ENCODE data around the gene RPS13.

DNA sequence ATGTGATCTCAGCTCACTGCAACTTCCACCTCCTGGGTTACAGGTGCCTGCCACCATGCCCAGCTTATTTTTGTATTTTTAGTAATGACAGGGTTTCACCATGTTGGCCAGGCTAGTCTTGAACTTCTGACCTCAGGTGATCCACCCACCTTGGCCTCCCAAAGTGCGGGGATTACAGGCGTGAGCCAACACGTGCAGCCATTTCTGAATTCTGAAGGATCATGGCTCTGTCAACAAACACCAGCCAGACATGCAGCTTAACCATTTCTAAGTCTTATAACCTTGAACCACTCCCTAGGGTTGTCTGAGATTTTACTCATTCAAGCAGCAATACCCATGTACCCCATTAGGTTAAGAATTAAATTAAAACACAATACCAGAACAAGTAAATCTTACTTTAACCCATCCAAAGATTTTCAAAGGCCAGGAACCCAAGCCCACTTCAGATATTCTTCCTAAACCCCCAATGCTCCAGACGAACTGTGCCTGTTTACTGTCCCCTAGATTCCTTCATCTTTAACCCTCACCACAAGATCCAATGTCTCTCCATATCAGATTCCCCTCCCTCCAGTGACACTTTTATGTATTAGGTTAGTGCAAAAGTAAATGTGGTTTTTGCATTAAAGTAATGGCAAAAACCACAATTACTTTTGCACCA lies 4.0 kb downstream of the RPS13 start:
- TF ChIP-seq POLR2A (IDR thresholded peaks at IDR 0.05) (no peak), POLR2AphosphoS5 (IDR thresholded peaks at IDR 0.05) (no peak)
- TF ChIP-seq, protein P1, sequence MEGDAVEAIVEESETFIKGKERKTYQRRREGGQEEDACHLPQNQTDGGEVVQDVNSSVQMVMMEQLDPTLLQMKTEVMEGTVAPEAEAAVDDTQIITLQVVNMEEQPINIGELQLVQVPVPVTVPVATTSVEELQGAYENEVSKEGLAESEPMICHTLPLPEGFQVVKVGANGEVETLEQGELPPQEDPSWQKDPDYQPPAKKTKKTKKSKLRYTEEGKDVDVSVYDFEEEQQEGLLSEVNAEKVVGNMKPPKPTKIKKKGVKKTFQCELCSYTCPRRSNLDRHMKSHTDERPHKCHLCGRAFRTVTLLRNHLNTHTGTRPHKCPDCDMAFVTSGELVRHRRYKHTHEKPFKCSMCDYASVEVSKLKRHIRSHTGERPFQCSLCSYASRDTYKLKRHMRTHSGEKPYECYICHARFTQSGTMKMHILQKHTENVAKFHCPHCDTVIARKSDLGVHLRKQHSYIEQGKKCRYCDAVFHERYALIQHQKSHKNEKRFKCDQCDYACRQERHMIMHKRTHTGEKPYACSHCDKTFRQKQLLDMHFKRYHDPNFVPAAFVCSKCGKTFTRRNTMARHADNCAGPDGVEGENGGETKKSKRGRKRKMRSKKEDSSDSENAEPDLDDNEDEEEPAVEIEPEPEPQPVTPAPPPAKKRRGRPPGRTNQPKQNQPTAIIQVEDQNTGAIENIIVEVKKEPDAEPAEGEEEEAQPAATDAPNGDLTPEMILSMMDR (IDR thresholded peaks at IDR 0.05): no peak

Data from prostate gland (tissue), 2 donors.